BJ (cell line): ENCODE data around the gene LHFPL6. TPM values are rescaled to one million over a fixed set of nuclear protein-coding genes. Genes with fewer than 3 reads are reported as not detected.

Experiments
- CTCF ChIA-PET: fragments of 350-600 bp; formaldehyde crosslinking; extraction: SDS; loops from one replicate; lab custom pipeline; 2021; ENCODE audit warnings: antibody characterized with exemption, inconsistent platforms; lab: Yijun Ruan, JAX
- POLR2A ChIA-PET: fragments of 300-600 bp; sonication (Branson Sonifier 250); formaldehyde crosslinking; extraction: SDS; loops from one replicate; lab custom pipeline; 2021; ENCODE audit warnings: antibody characterized with exemption; lab: Charles Lee
- DNase-seq: peaks from one replicate; pipeline ENCODE4 v3.0.0-alpha.2; 2011; ENCODE audit warnings: low read depth
- H3K27me3 ChIP-seq: 2 replicates; pipeline ENCODE4 v1.6.0; 2011; ENCODE audit warnings: low read length; ENCODE audit not compliant: control insufficient read depth, insufficient read depth
- H3K36me3 ChIP-seq: 2 replicates; pipeline ENCODE4 v1.5.1; 2011; ENCODE audit warnings: low read length; ENCODE audit not compliant: control insufficient read depth, insufficient read depth
- H3K4me3 ChIP-seq: 2 replicates; pipeline ENCODE4 v1.5.1; 2011; ENCODE audit warnings: low read depth, mild to moderate bottlenecking, control low read depth, low read length
- CTCF ChIP-seq: IDR thresholded peaks from 2 replicates; pipeline ENCODE4 v1.5.1; 2011; ENCODE audit warnings: low read depth, mild to moderate bottlenecking, control low read depth, inconsistent platforms, low read length, moderate library complexity; ENCODE audit not compliant: insufficient read depth
- polyA plus RNA-seq: library from polyadenylated mRNA; depleted of rRNA; stranded (reverse); fragments of >200 nt; gene quantifications from 2 replicates; pipeline ENCODE4 v1.2.3, GENCODE V29; 2011

LHFPL6 gene
- polyA plus RNA-seq, 1 experiment = 69.0 TPM

GRCh38 chr13:39597838-39598237 is 5.2 kb downstream of the LHFPL6 start:
- no peak for TF ChIP-seq CTCF
- ChIA-PET CTCF (interaction anchor here (0.8 to 1.4 kb wide), 3 partner anchors 14 to 180 kb away, joined by 3 to 5 read pairs (median 3); no protein-coding TSS in a partner anchor), POLR2A (no interaction called here)
- Histone ChIP-seq H3K27me3 (no peaks in the 10 kb centered on the region), H3K36me3 (no peaks in the 10 kb centered on the region), H3K4me3 (no peak overlapping the region)
- DNase-seq = no peak

- DNase-seq = no peak
- no peaks in the 10 kb centered on the region for H3K27me3 ChIP-seq
- no peaks in the 10 kb centered on the region for H3K36me3 ChIP-seq
- TF ChIP-seq CTCF = no peak
- H3K4me3 ChIP-seq = no peak overlapping the region
- POLR2A ChIA-PET = no interaction called here
- CTCF ChIA-PET = no interaction called here
These were observed 6.3 kb downstream of the LHFPL6 start for GRCh38 chr13:39596685-39597084.

- CTCF ChIA-PET = no interaction called here
- H3K27me3 ChIP-seq = no peaks in the 10 kb centered on the region
These were observed 6.8 kb downstream of the LHFPL6 start for GRCh38 chr13:39596176-39596575.

GRCh38 chr13:39590466-39591036 is 12.4 kb downstream of the LHFPL6 start:
- POLR2A ChIA-PET = no interaction called here
- no peaks in the 10 kb centered on the region for H3K36me3 ChIP-seq
- H3K27me3 ChIP-seq = no peaks in the 10 kb centered on the region
- DNase-seq = no peak
- no peak for TF ChIP-seq CTCF
- CTCF ChIA-PET = interaction anchor here (1.3 to 1.4 kb wide), 2 partner anchors 12 to 20 kb away, joined by 3 read pairs; partner anchors contain the start of gene LHFPL6
- no peak overlapping the region for H3K4me3 ChIP-seq

More at GRCh38 chr13:39596176-39596575, 6.8 kb downstream of the LHFPL6 start:
- TF ChIP-seq CTCF = no peak
- DNase-seq = no peak
- Histone ChIP-seq H3K36me3 (no peaks in the 10 kb centered on the region), H3K4me3 (no peak overlapping the region)
- POLR2A ChIA-PET = no interaction called here

- ChIA-PET POLR2A (no interaction called here), CTCF (interaction anchor here (1.0 to 1.2 kb wide), 2 partner anchors 15 to 24 kb away, joined by 3 read pairs; no protein-coding TSS in a partner anchor)
- no peaks in the 10 kb centered on the region for H3K36me3 ChIP-seq
- no peak for DNase-seq
- H3K4me3 ChIP-seq = no peak overlapping the region
- no peak for TF ChIP-seq CTCF
- H3K27me3 ChIP-seq = no peaks in the 10 kb centered on the region
These were observed 14.6 kb downstream of the LHFPL6 start for GRCh38 chr13:39588384-39588783.
